NCI-H1092 treated with DMSO at 0.1 percent for 48 hours (cell line): ENCODE data around the gene SLC1A3.

Source experiments
- DNase-seq: peaks from one replicate; lab custom pipeline; 2025; lab: John Stamatoyannopoulos, UW

SLC1A3 gene

DNA sequence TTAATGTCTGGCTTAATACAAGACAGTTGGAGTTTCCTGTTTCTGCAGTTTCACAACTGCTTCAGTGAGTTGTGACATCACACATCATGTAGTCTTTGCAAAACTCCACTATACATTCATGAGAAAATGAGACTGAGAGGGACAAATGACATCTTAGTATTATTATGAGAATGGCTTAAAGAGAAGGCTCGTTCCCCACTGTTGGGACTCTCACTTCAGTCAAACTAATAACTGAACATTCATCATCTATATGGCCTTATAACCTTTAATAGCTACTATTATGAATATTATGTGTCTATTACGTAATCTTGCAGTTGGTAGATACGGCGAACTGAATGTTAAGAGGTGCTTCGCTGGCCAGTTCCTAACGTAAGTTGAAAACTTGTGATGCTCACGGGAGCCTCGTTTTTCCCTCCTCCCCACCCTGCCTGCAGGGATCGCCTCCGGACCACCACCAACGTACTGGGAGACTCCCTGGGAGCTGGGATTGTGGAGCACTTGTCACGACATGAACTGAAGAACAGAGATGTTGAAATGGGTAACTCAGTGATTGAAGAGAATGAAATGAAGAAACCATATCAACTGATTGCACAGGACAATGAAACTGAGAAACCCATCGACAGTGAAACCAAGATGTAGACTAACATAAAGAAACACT lies 79.4 kb downstream of the SLC1A3 start:
- no peak for DNase-seq

DNA sequence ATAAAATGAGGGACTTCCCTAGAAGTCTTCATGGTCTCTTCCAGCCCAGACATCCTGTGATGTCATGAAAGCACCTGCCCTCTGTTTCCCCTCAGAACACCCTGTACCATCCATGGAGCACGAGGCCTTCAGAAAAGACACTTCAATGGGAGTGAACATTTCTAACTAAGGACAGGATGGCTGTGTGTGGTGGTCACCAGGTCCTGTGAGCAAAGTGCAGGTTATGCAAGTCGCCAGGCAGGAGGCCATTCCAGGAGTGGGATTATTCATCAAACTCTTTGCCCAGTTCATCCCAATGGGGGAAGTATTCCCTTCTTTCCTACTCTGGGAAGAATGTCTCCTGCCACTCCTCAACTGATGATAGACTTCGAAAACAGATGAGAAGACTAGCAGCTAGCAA lies 80.5 kb downstream of the SLC1A3 start:
- DNase-seq: no peak

DNA sequence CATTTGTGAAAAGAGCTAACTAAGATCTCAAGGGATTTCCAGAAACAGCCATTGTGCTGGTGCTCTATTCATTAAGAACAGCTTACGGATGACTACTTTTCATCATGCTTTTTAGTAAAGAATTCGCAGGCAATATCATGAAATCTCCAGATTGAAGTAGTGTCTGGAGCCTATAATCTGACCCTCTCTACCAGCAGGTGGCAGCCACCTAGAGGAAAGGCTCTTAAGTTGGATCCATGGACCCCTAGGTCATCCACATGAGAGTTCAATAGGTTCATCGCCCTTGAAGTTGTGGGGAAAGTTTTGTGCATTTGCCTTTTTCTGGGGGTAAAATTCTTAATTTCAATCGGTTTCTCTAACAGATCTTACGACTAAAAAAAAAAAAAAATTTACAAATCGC lies 82.3 kb downstream of the SLC1A3 start:
- DNase-seq: no peak

DNA sequence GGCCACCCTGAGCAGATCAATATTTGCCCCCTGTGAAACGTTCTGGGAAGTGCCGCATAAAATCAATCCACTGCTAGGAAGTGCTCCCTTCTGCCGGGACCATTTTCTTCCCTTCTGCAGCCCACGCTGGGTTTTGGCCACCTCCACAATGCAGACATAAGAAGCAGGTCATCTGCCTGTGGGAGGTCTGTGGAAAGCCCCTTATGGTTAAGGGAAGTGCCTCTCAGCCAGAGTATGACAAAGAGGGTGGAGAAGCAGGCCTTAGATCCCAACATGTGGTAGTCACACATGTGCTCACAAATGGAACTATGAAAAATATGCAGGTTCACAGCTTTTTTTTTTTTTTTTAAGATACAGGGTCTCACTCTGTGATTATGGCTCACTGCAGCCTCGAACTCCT lies 82.8 kb downstream of the SLC1A3 start:
- no peak for DNase-seq

DNA sequence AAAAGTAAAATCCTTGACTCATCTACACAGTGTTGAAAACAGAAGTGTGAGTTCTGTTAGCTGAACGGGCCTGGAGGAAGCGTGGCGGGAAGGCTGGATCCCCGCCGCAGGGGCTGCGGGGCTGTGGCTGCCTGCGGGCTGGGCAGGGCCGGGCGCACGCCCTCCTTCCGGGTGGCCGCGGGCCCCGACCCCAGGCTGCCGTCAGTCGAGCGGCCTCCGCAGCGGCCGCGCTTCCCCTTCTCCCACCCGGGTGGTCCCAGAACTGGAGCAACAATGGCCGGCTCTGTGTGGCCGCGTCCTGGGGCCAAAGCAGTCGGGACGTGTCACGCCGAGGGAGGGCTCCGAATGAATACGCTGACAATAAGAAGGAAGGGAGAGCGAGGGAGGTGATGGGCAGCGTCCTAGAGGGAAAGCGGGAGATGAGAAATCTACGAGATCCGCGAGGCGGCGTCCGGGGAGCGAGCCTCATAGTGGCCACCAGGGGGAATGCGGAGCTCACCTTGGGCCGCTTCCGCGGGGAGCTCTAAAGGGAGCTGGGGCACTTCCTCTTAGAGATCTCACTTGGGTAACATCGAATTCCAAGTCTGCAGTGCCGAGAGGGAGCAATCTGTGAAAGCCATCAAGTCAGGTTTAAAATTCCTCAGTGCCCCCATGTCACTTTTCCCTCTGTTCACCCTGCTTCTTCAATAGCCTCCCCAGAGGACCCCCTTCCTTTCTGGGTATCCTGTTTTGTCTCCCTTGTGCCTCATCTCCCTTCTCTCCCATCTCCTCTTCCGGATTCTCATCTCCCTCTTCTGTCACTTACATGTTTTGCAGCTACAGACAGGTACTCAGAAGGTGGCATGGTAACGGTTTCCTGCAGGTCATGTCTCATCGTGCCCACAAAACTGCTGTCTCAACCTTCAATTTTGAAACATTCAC lies 83.9 kb downstream of the SLC1A3 start:
- peak; percentile 35 for DNase-seq

DNA sequence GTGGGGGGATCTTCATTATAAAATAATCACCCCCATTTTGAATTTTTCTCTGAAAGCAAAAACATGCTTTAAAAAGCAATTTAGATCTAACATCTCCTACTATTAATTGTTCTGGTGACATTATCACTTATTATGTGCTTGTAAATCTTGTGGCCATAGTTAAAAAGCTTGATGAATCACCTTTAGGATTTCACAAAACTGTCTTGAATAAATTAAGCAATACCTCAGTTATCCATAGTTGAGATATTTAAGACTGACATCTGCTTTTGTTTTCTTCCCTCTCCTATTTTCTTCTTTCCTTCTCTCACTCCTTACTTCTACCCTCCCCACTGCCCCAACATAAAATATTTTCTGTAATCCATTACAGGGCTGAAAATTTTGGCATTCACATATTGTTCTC lies 84.8 kb downstream of the SLC1A3 start:
- no peak for DNase-seq

DNA sequence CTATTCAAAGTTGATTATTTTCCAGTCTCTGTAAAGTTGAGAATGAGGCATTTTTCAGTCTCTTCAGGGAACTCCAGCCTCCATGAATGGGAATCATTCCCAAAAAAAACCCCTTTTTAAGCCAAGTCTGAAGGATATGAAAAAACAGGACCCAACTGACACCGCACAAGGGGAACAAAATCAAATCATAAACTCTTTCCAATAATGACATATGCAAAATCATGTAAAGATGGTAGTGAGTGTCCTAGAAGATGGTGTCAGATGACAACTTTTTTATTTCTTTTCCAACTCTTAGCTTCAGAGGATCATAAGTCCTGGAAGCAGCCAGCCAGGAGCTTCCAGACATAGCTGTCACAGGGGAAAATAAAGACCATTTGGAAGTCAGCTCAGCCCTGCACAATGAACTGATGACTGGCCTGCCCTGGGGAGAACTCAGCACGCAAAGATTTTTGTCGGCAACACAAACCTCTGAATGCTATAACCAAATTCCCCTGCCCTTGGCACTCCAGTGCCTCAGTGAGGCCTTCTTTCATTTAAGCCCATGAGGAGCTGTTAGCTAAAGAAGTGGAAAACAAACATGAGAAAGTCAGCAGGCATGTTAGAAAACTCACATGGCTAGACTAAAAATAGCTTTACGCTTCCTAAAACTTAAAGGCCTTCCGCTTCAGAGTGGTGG lies 85.4 kb downstream of the SLC1A3 start:
- DNase-seq: no peak

DNA sequence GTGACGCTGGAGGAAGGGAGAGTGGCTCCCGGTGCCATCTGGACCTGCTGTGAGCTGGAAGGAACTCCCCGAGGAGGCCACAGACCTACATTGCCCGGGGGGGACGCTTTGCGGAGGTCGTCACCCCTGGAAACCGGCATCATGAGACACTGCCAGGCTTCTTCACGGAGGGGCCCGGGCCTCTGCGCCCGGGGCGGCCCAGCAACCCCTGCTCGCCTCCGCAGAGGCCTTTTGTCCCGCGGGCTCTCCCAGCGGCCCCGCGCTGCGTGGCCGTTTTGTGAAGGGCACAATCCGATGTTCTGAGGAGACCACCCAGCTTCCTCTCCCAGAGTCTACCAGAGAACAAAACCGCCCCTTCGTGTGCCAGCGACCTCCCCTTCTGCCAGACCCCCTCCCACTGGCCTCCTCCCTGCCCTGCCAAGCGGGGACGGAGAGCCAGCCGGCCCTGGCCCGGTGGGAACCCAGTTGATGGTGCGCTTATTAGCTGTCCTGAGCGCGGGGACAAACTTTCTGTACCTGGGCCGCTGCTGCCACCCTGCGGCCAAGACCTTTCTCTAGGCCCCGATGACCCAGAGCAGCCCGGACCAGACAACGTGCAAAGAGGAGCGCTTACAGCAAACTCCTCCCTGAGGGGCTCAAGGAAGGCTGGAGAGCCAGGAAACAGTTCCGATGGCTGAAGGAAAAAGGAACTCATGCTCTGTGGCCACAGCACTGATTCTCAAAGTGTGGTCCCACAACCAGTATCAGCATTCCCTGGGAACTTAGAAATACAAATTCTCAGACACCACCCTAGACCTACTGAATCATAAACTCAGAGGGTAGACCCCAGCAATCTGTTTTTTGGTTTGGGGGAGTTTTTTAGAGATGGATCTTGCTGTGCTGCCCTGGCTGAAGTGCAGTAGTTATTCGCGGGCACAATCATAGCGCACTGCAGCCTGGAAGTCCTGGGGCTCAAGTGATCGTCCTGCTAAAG lies 86.7 kb downstream of the SLC1A3 start:
- DNase-seq: no peak

DNA sequence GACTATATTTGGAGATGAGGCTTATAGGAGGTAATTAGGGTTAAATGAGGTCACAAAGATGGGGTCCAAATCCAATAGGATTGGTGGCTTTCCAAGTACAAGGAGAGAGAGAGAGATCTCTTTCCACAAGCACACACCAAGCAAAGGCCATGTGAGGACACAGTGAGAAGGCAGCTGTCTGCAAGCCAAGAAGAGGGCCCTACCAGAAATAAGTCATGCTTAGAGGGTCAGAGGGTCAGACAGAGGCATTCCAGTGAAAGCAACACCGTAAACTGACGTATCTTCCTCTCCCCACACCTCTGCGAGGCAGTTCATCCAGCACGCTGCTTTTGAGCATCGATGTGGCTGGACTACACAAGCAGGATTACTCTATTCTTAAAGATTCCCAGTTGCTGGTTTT lies 87.9 kb downstream of the SLC1A3 start:
- no peak for DNase-seq

DNA sequence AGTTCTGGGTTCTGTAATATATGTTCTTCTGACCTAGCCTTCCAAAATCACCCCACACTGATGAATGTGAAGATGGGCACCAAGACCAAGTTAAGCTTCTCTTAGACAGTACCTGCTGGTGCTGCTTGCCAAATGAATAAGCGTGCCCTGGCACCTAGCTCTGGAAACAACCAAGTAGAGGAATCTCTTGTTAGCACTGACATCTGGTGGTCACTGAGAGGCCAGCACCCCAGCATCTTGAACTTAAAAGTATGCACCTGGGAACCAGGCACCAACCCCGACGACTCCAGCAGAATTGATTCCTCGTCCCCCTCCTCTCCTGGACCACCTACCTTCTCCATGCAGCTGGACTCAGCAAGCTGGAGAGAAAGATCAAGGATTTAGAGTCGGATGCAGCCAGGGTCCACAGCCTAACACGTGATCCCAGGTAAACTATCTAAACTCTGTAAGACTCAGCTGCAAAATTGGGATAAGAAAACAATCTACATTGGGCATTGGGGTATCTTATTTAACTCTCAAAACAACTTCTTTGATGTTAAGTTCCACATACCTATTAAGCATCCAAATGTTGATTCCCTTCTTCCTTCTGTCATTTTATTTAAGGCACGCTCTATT lies 89.8 kb downstream of the SLC1A3 start:
- DNase-seq: no peak

DNA sequence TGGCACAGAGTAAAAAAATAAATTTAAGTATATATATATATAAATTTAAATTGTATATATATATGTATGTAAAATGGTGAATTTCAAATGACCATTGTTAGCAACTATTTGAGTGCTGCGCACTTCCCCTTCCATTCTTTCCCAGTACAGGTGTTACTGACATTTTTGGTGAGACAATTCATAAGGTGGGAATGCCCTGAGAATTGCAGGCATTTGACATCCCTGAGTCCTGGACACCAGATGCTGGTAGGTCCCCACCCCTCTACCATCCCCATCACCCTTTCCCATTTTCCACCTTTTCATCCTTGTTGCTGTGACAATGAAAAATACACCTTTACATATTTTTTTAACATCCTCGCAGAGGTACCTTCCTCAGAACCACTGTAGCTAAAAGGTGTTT lies 91.6 kb downstream of the SLC1A3 start:
- DNase-seq: no peak

DNA sequence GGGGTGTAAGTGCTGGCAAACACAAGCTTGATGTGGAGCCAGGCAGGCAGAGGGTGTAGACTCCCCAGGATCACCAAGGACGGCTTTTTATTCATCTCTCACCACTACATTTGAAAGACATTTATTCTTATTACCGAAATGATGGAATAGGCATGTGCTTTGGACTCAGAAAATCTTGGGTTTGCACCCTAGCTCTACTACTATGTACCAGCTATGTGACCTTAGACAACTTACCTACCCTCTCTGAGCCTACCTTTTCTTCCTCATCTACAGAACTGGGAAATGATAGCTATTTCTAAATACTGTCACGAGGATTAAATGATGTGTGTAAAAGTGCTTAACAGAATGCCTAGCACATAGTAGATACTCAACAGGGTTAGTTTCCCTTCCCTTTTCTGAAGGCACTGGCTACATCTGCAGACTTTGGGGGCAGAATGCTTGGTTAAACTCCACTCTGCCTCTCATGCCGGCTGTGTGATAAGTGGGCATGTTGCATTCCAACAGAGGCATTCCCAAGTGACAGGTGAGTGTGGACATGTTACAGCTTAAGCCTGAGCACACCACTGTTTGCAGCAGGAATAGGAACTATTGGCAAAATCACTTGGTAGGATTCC lies 94.8 kb downstream of the SLC1A3 start:
- no peak for DNase-seq

DNA sequence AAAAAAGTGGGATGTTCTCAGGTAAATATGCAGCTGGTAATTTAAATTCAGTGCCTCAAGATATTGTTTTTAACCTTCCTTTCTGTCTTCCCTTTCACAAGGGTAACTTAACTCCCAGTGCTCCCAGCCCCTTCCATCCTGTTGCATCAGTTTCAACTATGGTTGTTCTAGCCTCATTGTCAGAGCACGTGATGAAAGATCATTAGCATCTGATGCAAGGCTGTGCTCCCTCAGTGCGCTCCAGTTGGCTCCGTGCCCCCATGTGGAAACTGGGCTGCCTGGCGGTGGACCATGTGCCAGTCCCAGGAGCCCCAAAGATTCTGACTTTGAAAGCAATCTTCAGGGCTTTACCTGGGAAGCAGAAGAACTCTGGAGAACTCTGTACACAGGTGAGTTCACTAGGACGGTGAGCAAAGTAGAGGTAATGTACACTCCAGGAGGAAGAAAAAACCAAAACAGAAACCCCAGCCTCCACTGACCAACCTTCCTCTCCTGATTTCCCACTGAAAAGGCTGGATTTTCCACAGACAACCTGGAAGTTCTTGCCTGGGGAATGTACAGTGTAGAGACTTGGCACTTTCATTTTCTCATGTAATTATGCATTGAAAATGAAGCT lies 96.9 kb downstream of the SLC1A3 start:
- no peak for DNase-seq

DNA sequence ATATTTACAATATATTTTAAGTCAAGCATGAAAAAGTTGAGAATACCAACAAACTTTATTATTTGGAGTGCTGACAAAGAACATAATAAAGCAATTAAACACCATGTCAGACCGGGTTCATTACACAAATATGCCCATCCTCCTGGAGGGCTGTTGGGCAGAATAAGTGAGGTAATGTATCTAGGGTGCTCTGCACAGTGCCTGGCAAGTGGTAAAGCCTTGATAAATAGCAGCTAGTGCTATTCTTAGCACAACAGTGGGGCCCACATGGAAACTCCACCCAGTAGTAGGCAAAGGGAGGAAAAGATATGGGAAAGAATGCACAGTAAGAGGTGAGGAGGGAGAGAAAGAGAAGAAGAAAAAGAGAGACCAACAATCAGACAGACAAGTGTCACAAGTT lies 97.7 kb downstream of the SLC1A3 start:
- DNase-seq: no peak

DNA sequence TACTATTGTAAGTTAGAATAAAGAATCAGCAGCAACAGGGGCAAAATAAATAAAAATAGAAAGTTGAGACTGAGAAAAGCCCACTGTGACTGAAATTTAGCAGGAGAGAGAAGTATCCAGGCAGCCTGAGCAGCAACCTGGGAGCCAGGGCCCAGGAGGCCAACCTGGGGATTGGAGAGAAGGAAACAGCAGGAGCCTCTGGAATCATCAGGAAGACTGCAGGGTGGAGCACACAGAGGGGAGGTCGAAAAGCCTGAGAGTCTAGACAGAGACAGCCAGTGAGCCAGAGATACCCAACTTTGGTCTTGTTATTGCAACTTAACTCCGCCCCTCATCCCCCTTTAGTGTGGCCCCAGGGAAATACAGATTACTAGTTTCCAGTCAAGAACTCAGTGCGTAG lies 98.6 kb downstream of the SLC1A3 start:
- no peak for DNase-seq

DNA sequence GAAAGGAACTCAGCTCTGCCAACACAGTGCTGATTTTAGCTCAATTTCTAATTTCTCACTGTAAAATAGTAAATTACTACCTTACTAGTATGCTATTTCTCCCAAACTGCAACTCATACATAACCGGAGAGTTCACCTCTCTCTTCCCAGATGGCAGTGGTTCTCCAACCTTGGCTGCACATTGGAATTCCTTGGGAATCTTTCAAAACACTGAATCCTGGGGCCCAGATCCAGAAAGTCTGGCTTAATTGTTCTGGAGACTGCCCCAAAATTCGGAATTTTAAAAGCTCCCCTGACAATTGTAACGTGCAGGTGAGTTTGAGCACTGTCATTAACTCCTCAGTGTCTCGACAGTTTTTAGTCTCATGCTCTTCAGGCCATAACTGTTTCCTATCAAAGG lies 100.3 kb downstream of the SLC1A3 start:
- DNase-seq: no peak

DNA sequence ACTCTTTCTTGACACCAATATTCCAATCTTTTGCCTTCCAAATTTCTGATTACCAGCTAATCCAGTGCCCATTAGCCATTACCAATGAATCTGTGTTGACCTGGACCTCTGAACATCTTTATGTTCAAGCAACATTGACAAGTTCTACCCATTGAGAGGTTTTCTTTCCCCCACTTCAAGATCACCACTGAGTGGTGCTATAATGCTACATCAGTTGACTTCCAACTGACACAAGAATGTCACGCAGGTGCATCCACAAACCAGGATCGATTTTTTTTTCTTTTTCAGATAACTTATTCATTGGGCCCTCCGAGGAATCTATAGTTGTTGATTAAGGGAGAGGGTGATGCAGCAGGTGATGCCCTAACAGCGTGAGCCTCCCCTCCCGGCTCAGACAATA lies 102.6 kb downstream of the SLC1A3 start:
- DNase-seq: no peak

DNA sequence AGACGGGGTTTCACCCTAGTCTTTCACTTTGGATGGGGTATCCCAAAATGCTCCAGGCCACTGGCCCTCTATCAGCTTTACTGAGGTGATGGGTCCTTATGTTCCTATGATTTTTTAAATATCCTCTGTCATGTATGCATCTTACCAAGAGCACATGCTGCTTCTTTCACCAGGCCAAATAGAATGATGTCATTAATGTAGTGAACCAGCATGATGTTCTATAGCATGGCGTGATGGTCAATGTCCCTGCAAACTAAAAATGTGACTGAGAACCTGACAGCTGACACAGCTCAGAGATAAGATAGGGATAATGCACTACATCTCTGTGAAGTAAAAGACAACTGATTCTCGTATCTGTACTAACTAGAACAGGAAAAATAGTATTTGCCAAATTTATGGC lies 103.6 kb downstream of the SLC1A3 start:
- DNase-seq: no peak

DNA sequence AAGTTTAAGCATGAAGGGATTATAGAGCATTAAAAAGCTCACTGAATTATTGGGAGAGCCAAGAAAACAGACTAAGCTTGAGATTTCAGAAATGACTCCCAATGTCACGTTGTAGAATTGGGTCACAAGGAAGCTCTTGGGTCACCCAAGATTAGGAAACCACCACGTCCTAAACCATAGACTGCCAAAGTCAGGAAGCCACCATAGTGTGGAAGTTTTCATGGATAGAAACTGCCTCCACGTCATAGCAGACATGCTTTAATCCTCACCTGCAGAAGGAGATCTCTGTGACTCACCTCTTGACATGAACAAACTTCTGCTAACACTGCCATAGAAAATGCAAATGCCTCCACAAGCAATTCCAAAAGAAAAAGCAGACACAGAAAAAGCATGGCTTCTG lies 106.3 kb downstream of the SLC1A3 start:
- DNase-seq: no peak

DNA sequence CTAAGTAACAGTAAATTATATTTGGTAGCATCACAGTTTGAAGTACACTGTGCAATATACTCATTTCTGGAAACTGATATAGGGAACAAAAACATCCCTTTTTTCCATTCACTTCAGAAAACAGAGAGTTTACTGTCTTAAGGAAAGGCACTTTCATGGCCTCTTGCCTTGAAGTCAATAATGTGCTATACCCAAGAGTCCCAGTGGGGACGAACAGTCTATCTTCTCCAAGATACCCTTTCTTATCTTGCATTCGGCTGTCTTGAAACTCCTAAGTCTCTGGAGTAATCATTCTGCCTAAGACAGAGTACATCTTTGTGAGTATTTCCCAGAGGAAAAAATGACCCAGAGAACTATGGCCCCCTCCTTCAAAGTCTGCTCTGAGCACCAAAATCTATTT lies 107.1 kb downstream of the SLC1A3 start:
- DNase-seq: no peak
